Activated T-cell treated with anti-CD3 and anti-CD28 coated beads, Interleukin-2, amount 50 U/mL, for 24 hours (primary cell): Measurements from ENCODE around the gene ZNF423.

Experiments used
- DNase-seq: peaks from one replicate; pipeline ENCODE4 v3.0.0-alpha.2; 2020
- H3K27ac Mint-ChIP-seq: 2 replicates; pipeline ENCODE4 v1.8.0; 2020; ENCODE audit warnings: mild to moderate bottlenecking, mixed read lengths
- H3K27me3 Mint-ChIP-seq: 2 replicates; pipeline ENCODE4 v1.8.0; 2020; ENCODE audit warnings: mixed read lengths
- H3K36me3 Mint-ChIP-seq: 2 replicates; pipeline ENCODE4 v1.8.0; 2020; ENCODE audit warnings: low read depth, mixed read lengths
- H3K4me1 Mint-ChIP-seq: 2 replicates; pipeline ENCODE4 v1.8.0; 2020; ENCODE audit warnings: low read depth, mixed read lengths
- H3K4me3 Mint-ChIP-seq: 2 replicates; pipeline ENCODE4 v1.8.0; 2020; ENCODE audit warnings: mild to moderate bottlenecking, moderate library complexity, mixed read lengths
- H3K9me3 Mint-ChIP-seq: 2 replicates; pipeline ENCODE4 v1.8.0; 2020; ENCODE audit warnings: mixed read lengths

Gene ZNF423

GRCh38 chr16:49858200-49859124, 2.5 kb upstream of the ZNF423 start:
- H3K36me3 Mint-ChIP-seq = no peaks in the 10 kb centered on the region
- H3K4me1 Mint-ChIP-seq = peaks cover 9% of the 10 kb centered on the region
- no peak overlapping the region for H3K27ac Mint-ChIP-seq
- peaks cover 47% of the 10 kb centered on the region for H3K27me3 Mint-ChIP-seq
- H3K9me3 Mint-ChIP-seq = no peaks in the 10 kb centered on the region
- peak; percentile 62 for DNase-seq
- no peak overlapping the region for H3K4me3 Mint-ChIP-seq

- Mint-ChIP-seq H3K9me3 (no peaks in the 10 kb centered on the region), H3K4me1 (peaks cover 9% of the 10 kb centered on the region), H3K4me3 (peak overlapping the region; percentile 73), H3K27me3 (peaks cover 55% of the 10 kb centered on the region), H3K27ac (no peak overlapping the region), H3K36me3 (no peaks in the 10 kb centered on the region)
- DNase-seq = peak; percentile 66
Observed at GRCh38 chr16:49857423-49858181, 1.7 kb upstream of the ZNF423 start.

- H3K27ac Mint-ChIP-seq = no peak overlapping the region
- H3K36me3 Mint-ChIP-seq = no peaks in the 10 kb centered on the region
- H3K27me3 Mint-ChIP-seq = peaks cover 58% of the 10 kb centered on the region
- peak overlapping the region; percentile 62 for H3K4me3 Mint-ChIP-seq
- H3K9me3 Mint-ChIP-seq = no peaks in the 10 kb centered on the region
- peaks cover 9% of the 10 kb centered on the region for H3K4me1 Mint-ChIP-seq
- peak; percentile 45 for DNase-seq
Observed at GRCh38 chr16:49856672-49857330, 889 bp upstream of the ZNF423 start.

GRCh38 chr16:49855280-49855821, 561 bp downstream of the ZNF423 start:
- peaks cover 9% of the 10 kb centered on the region for H3K4me1 Mint-ChIP-seq
- peak; percentile 54 for DNase-seq
- H3K4me3 Mint-ChIP-seq = peak overlapping the region; percentile 50
- peaks cover 62% of the 10 kb centered on the region for H3K27me3 Mint-ChIP-seq
- no peaks in the 10 kb centered on the region for H3K36me3 Mint-ChIP-seq
- no peaks in the 10 kb centered on the region for H3K9me3 Mint-ChIP-seq
- no peak overlapping the region for H3K27ac Mint-ChIP-seq

- Mint-ChIP-seq H3K27ac (no peak overlapping the region), H3K4me3 (no peak overlapping the region), H3K27me3 (peaks cover 60% of the 10 kb centered on the region), H3K9me3 (no peaks in the 10 kb centered on the region), H3K36me3 (no peaks in the 10 kb centered on the region), H3K4me1 (peaks cover 9% of the 10 kb centered on the region)
- DNase-seq = peak; percentile 40
Observed at GRCh38 chr16:49854796-49855203, 1.1 kb downstream of the ZNF423 start.

- Mint-ChIP-seq H3K27me3 (peaks cover 60% of the 10 kb centered on the region), H3K4me1 (peaks cover 7% of the 10 kb centered on the region), H3K4me3 (peak overlapping the region; percentile 46), H3K27ac (no peak overlapping the region), H3K9me3 (no peaks in the 10 kb centered on the region), H3K36me3 (no peaks in the 10 kb centered on the region)
- no peak for DNase-seq
Observed at GRCh38 chr16:49854188-49854795, 1.6 kb downstream of the ZNF423 start.

- Mint-ChIP-seq H3K4me1 (peaks cover 1% of the 10 kb centered on the region), H3K27me3 (peaks cover 60% of the 10 kb centered on the region), H3K4me3 (no peak overlapping the region), H3K9me3 (no peaks in the 10 kb centered on the region), H3K36me3 (no peaks in the 10 kb centered on the region), H3K27ac (no peak overlapping the region)
- no peak for DNase-seq
Observed at GRCh38 chr16:49852279-49852678, 3.6 kb downstream of the ZNF423 start.

- Mint-ChIP-seq H3K27me3 (peaks cover 68% of the 10 kb centered on the region), H3K4me3 (no peak overlapping the region), H3K27ac (no peak overlapping the region), H3K36me3 (no peaks in the 10 kb centered on the region), H3K4me1 (no peaks in the 10 kb centered on the region), H3K9me3 (no peaks in the 10 kb centered on the region)
- DNase-seq = no peak
Observed at GRCh38 chr16:49851468-49851787, 4.5 kb downstream of the ZNF423 start.

GRCh38 chr16:49850558-49851467, 5.1 kb downstream of the ZNF423 start:
- no peaks in the 10 kb centered on the region for H3K9me3 Mint-ChIP-seq
- H3K36me3 Mint-ChIP-seq = no peaks in the 10 kb centered on the region
- peaks cover 70% of the 10 kb centered on the region for H3K27me3 Mint-ChIP-seq
- no peaks in the 10 kb centered on the region for H3K4me1 Mint-ChIP-seq
- no peak overlapping the region for H3K27ac Mint-ChIP-seq
- H3K4me3 Mint-ChIP-seq = no peak overlapping the region
- DNase-seq = no peak

- Mint-ChIP-seq H3K9me3 (no peaks in the 10 kb centered on the region), H3K27me3 (peaks cover 70% of the 10 kb centered on the region), H3K36me3 (no peaks in the 10 kb centered on the region), H3K4me3 (no peak overlapping the region), H3K27ac (no peak overlapping the region), H3K4me1 (no peaks in the 10 kb centered on the region)
- no peak for DNase-seq
Observed at GRCh38 chr16:49849754-49850108, 6.2 kb downstream of the ZNF423 start.

GRCh38 chr16:49849037-49849753, 6.7 kb downstream of the ZNF423 start:
- no peaks in the 10 kb centered on the region for H3K9me3 Mint-ChIP-seq
- H3K4me1 Mint-ChIP-seq = no peaks in the 10 kb centered on the region
- no peak for DNase-seq
- no peak overlapping the region for H3K4me3 Mint-ChIP-seq
- peaks cover 71% of the 10 kb centered on the region for H3K27me3 Mint-ChIP-seq
- no peak overlapping the region for H3K27ac Mint-ChIP-seq
- H3K36me3 Mint-ChIP-seq = no peaks in the 10 kb centered on the region

GRCh38 chr16:49848530-49848929, 7.4 kb downstream of the ZNF423 start:
- H3K4me3 Mint-ChIP-seq = no peak overlapping the region
- H3K36me3 Mint-ChIP-seq = no peaks in the 10 kb centered on the region
- H3K4me1 Mint-ChIP-seq = no peaks in the 10 kb centered on the region
- peaks cover 65% of the 10 kb centered on the region for H3K27me3 Mint-ChIP-seq
- no peaks in the 10 kb centered on the region for H3K9me3 Mint-ChIP-seq
- H3K27ac Mint-ChIP-seq = no peak overlapping the region
- DNase-seq = no peak

- no peak overlapping the region for H3K4me3 Mint-ChIP-seq
- H3K27ac Mint-ChIP-seq = no peak overlapping the region
- peaks cover 49% of the 10 kb centered on the region for H3K27me3 Mint-ChIP-seq
- no peaks in the 10 kb centered on the region for H3K9me3 Mint-ChIP-seq
- H3K36me3 Mint-ChIP-seq = no peaks in the 10 kb centered on the region
- no peak for DNase-seq
- H3K4me1 Mint-ChIP-seq = no peaks in the 10 kb centered on the region
Observed at GRCh38 chr16:49846800-49847199, 9.1 kb downstream of the ZNF423 start.
